ENCODE measurements around the gene CD276. TPM values are rescaled to one million over a fixed set of nuclear protein-coding genes. Genes with fewer than 3 reads are reported as not detected.

Gene CD276
- total and polyA plus RNA-seq, 9 donors: 48.3 to 180 (median 127) TPM

GRCh38 chr15:73750438-73750837, 66.3 kb downstream of the CD276 start:
- no peaks in the 10 kb centered on the region for H3K9me3 ChIP-seq (replicated peaks; ENCODE audit: control insufficient read depth, low read depth, low read length)
- H3K4me1 ChIP-seq (ENCODE audit: control insufficient read depth, insufficient read depth, low read length): peaks cover 28% of the 10 kb centered on the region
- H3K36me3 ChIP-seq (ENCODE audit: control insufficient read depth, insufficient read depth, low read length): no peaks in the 10 kb centered on the region
- 71% methylated on average over 2 of the region's 4 CpGs for whole genome bisulfite sequencing (ENCODE audit: insufficient coverage)
- no peak overlapping the region for H3K4me3 ChIP-seq (ENCODE audit: low read length)
- peaks cover 46% of the 10 kb centered on the region for H3K27me3 ChIP-seq (ENCODE audit: control insufficient read depth, insufficient read depth, low read length)
- no peak for DNase-seq
- no peak overlapping the region for H3K27ac ChIP-seq (ENCODE audit: low read length)

- no peak for DNase-seq
- H3K36me3 ChIP-seq (ENCODE audit: control insufficient read depth, insufficient read depth, low read length): no peaks in the 10 kb centered on the region
- no peak overlapping the region for H3K27ac ChIP-seq (ENCODE audit: low read length)
- 74% methylated on average over 15 of the region's 20 CpGs for WGBS (ENCODE audit: insufficient coverage)
- H3K4me3 ChIP-seq (ENCODE audit: low read length): no peak overlapping the region
- H3K4me1 ChIP-seq (ENCODE audit: control insufficient read depth, insufficient read depth, low read length): peaks cover 28% of the 10 kb centered on the region
- no peaks in the 10 kb centered on the region for H3K9me3 ChIP-seq (replicated peaks; ENCODE audit: control insufficient read depth, low read depth, low read length)
- H3K27me3 ChIP-seq (ENCODE audit: control insufficient read depth, insufficient read depth, low read length): peaks cover 48% of the 10 kb centered on the region
Measured at GRCh38 chr15:73750951-73751350, 66.8 kb downstream of the CD276 start.

- no CpG with 5 or more reads among the region's 9 CpGs for WGBS (ENCODE audit: insufficient coverage)
- no peaks in the 10 kb centered on the region for H3K9me3 ChIP-seq (replicated peaks; ENCODE audit: control insufficient read depth, low read depth, low read length)
- peaks cover 25% of the 10 kb centered on the region for H3K4me1 ChIP-seq (ENCODE audit: control insufficient read depth, insufficient read depth, low read length)
- no peaks in the 10 kb centered on the region for H3K36me3 ChIP-seq (ENCODE audit: control insufficient read depth, insufficient read depth, low read length)
- peaks cover 51% of the 10 kb centered on the region for H3K27me3 ChIP-seq (ENCODE audit: control insufficient read depth, insufficient read depth, low read length)
- no peak overlapping the region for H3K27ac ChIP-seq (ENCODE audit: low read length)
- no peak for DNase-seq
- no peak overlapping the region for H3K4me3 ChIP-seq (ENCODE audit: low read length)
Measured at GRCh38 chr15:73751511-73751898, 67.3 kb downstream of the CD276 start.

GRCh38 chr15:73751899-73752805, 68.0 kb downstream of the CD276 start:
- Histone ChIP-seq H3K27ac (ENCODE audit: low read length) (no peak overlapping the region), H3K9me3 (replicated peaks; ENCODE audit: control insufficient read depth, low read depth, low read length) (no peaks in the 10 kb centered on the region), H3K27me3 (ENCODE audit: control insufficient read depth, insufficient read depth, low read length) (peaks cover 54% of the 10 kb centered on the region), H3K4me3 (ENCODE audit: low read length) (peak overlapping the region; percentile 43), H3K36me3 (ENCODE audit: control insufficient read depth, insufficient read depth, low read length) (no peaks in the 10 kb centered on the region), H3K4me1 (ENCODE audit: control insufficient read depth, insufficient read depth, low read length) (peaks cover 19% of the 10 kb centered on the region)
- peak; percentile 12 for DNase-seq
- WGBS (ENCODE audit: insufficient coverage): under 1% methylated on average over 68 of the region's 79 CpGs

GRCh38 chr15:73752806-73753193, 68.6 kb downstream of the CD276 start:
- H3K4me3 ChIP-seq (ENCODE audit: low read length): peak overlapping the region; percentile 43
- no peaks in the 10 kb centered on the region for H3K9me3 ChIP-seq (replicated peaks; ENCODE audit: control insufficient read depth, low read depth, low read length)
- H3K27me3 ChIP-seq (ENCODE audit: control insufficient read depth, insufficient read depth, low read length): peaks cover 59% of the 10 kb centered on the region
- H3K36me3 ChIP-seq (ENCODE audit: control insufficient read depth, insufficient read depth, low read length): no peaks in the 10 kb centered on the region
- no peak overlapping the region for H3K27ac ChIP-seq (ENCODE audit: low read length)
- peak; percentile 63 for DNase-seq
- under 1% methylated on average over 45 of the region's 56 CpGs for WGBS (ENCODE audit: insufficient coverage)
- H3K4me1 ChIP-seq (ENCODE audit: control insufficient read depth, insufficient read depth, low read length): peaks cover 16% of the 10 kb centered on the region

GRCh38 chr15:73753250-73754130, 69.3 kb downstream of the CD276 start, which contains the start of gene INSYN1:
Gene INSYN1, minus strand, starts transcription at chr15:73753351. Its CDS starts 2,221 bp downstream, at chr15:73751130.
- WGBS (ENCODE audit: insufficient coverage): 11% methylated on average over 38 of the region's 44 CpGs
- Histone ChIP-seq H3K27me3 (ENCODE audit: control insufficient read depth, insufficient read depth, low read length) (peaks cover 59% of the 10 kb centered on the region), H3K36me3 (ENCODE audit: control insufficient read depth, insufficient read depth, low read length) (no peaks in the 10 kb centered on the region), H3K4me3 (ENCODE audit: low read length) (peak within 1 kb of the TSS; percentile 43), H3K4me1 (ENCODE audit: control insufficient read depth, insufficient read depth, low read length) (peaks cover 16% of the 10 kb centered on the region), H3K27ac (ENCODE audit: low read length) (no peak within 1 kb of the TSS), H3K9me3 (replicated peaks; ENCODE audit: control insufficient read depth, low read depth, low read length) (no peaks in the 10 kb centered on the region)
- DNase-seq: peak; percentile 77

- Histone ChIP-seq H3K4me1 (ENCODE audit: control insufficient read depth, insufficient read depth, low read length) (peaks cover 16% of the 10 kb centered on the region), H3K36me3 (ENCODE audit: control insufficient read depth, insufficient read depth, low read length) (no peaks in the 10 kb centered on the region), H3K27me3 (ENCODE audit: control insufficient read depth, insufficient read depth, low read length) (peaks cover 61% of the 10 kb centered on the region), H3K27ac (ENCODE audit: low read length) (no peak overlapping the region), H3K4me3 (ENCODE audit: low read length) (no peak overlapping the region), H3K9me3 (replicated peaks; ENCODE audit: control insufficient read depth, low read depth, low read length) (no peaks in the 10 kb centered on the region)
- 63% methylated on average over 8 of the region's 8 CpGs for WGBS (ENCODE audit: insufficient coverage)
- DNase-seq: no peak
Measured at GRCh38 chr15:73754461-73754860, 70.3 kb downstream of the CD276 start.

- Histone ChIP-seq H3K36me3 (ENCODE audit: control insufficient read depth, insufficient read depth, low read length) (no peaks in the 10 kb centered on the region), H3K4me3 (ENCODE audit: low read length) (no peak overlapping the region), H3K27me3 (ENCODE audit: control insufficient read depth, insufficient read depth, low read length) (peaks cover 65% of the 10 kb centered on the region), H3K9me3 (replicated peaks; ENCODE audit: control insufficient read depth, low read depth, low read length) (no peaks in the 10 kb centered on the region), H3K4me1 (ENCODE audit: control insufficient read depth, insufficient read depth, low read length) (peaks cover 16% of the 10 kb centered on the region), H3K27ac (ENCODE audit: low read length) (no peak overlapping the region)
- DNase-seq: no peak
- 95% methylated on average over 5 of the region's 5 CpGs for WGBS (ENCODE audit: insufficient coverage)
Measured at GRCh38 chr15:73755481-73755880, 71.3 kb downstream of the CD276 start.

GRCh38 chr15:73755946-73756345, 71.8 kb downstream of the CD276 start:
- H3K27me3 ChIP-seq (ENCODE audit: control insufficient read depth, insufficient read depth, low read length): peaks cover 64% of the 10 kb centered on the region

GRCh38 chr15:73756390-73756789, 72.2 kb downstream of the CD276 start:
- WGBS (ENCODE audit: insufficient coverage): 0% methylated on average over 1 of the region's 2 CpGs
- Histone ChIP-seq H3K4me3 (ENCODE audit: low read length) (no peak overlapping the region), H3K4me1 (ENCODE audit: control insufficient read depth, insufficient read depth, low read length) (peaks cover 13% of the 10 kb centered on the region), H3K27ac (ENCODE audit: low read length) (no peak overlapping the region), H3K9me3 (replicated peaks; ENCODE audit: control insufficient read depth, low read depth, low read length) (no peaks in the 10 kb centered on the region), H3K27me3 (ENCODE audit: control insufficient read depth, insufficient read depth, low read length) (peaks cover 61% of the 10 kb centered on the region), H3K36me3 (ENCODE audit: control insufficient read depth, insufficient read depth, low read length) (no peaks in the 10 kb centered on the region)
- DNase-seq: no peak

More at GRCh38 chr15:73755946-73756345, 71.8 kb downstream of the CD276 start:
- no peak overlapping the region for H3K27ac ChIP-seq (ENCODE audit: low read length)
- no peak for DNase-seq
- no peaks in the 10 kb centered on the region for H3K9me3 ChIP-seq (replicated peaks; ENCODE audit: control insufficient read depth, low read depth, low read length)
- peaks cover 16% of the 10 kb centered on the region for H3K4me1 ChIP-seq (ENCODE audit: control insufficient read depth, insufficient read depth, low read length)
- WGBS (ENCODE audit: insufficient coverage): 78% methylated on average over 1 of the region's 3 CpGs
- no peaks in the 10 kb centered on the region for H3K36me3 ChIP-seq (ENCODE audit: control insufficient read depth, insufficient read depth, low read length)
- H3K4me3 ChIP-seq (ENCODE audit: low read length): no peak overlapping the region
